Bronchial epithelial cell (primary cell): ENCODE measurements around the gene ITPKB. TPM values are rescaled to one million over a fixed set of nuclear protein-coding genes. Genes with fewer than 3 reads are reported as not detected.
A peak's percentile ranks its signal among the peaks of the same experiment; 100 is the strongest.

Experiments
- DNase-seq: peaks from one replicate; pipeline ENCODE4 v3.0.0-alpha.2; 2010; ENCODE audit warnings: low read depth
- FAIRE-seq: peaks from 2 replicates; lab custom pipeline; 2011; peaks lifted over from hg19 to GRCh38; lab: Jason Lieb, UNC
- H3K27me3 ChIP-seq: 2 replicates; pipeline ENCODE4 v1.5.1; 2011; ENCODE audit warnings: low read length; ENCODE audit not compliant: control insufficient read depth, insufficient read depth
- H3K36me3 ChIP-seq: 2 replicates; pipeline ENCODE4 v1.5.1; 2011; ENCODE audit warnings: low read length; ENCODE audit not compliant: control insufficient read depth, insufficient read depth
- H3K4me3 ChIP-seq: 2 replicates; pipeline ENCODE4 v1.5.1; 2011; ENCODE audit warnings: mild to moderate bottlenecking, low read depth, low read length, control low read depth
- total RNA-seq: library from RNA; depleted of rRNA; stranded (reverse); fragments of >200 nt; gene quantifications from 2 replicates; pipeline ENCODE4 v1.2.1, GENCODE V29; 2014
- TF ChIP-seq, protein P1 (sequence below): IDR thresholded peaks from 2 replicates; pipeline ENCODE4 v1.5.1; 2011; ENCODE audit warnings: mild to moderate bottlenecking, moderate library complexity, low read length, control low read depth, inconsistent platforms; ENCODE audit not compliant: insufficient read depth, severe bottlenecking

The ITPKB gene
- total RNA-seq, 1 donor from 2014 or later = 1.3 TPM

DNA sequence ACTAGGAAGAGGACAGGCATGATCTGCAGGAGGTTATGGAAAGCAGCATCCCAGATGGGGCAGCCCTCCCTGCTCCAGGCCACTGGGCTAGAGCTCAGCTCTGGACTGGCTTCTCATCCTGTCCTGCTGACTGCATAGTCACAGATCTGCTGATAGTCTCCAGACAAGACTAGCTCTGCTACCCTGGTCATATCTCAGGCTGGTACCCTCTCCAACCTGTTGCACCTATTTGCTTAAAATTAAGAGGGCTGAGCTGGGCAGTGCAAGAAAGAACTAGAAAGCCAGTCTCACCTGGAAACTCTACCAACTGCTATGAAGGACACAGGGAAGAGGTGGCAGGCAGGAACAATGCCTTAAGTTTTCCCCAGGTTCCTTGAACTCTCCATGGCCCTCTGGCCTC is 40.4 kb downstream of the ITPKB start:
- TF ChIP-seq, protein P1, sequence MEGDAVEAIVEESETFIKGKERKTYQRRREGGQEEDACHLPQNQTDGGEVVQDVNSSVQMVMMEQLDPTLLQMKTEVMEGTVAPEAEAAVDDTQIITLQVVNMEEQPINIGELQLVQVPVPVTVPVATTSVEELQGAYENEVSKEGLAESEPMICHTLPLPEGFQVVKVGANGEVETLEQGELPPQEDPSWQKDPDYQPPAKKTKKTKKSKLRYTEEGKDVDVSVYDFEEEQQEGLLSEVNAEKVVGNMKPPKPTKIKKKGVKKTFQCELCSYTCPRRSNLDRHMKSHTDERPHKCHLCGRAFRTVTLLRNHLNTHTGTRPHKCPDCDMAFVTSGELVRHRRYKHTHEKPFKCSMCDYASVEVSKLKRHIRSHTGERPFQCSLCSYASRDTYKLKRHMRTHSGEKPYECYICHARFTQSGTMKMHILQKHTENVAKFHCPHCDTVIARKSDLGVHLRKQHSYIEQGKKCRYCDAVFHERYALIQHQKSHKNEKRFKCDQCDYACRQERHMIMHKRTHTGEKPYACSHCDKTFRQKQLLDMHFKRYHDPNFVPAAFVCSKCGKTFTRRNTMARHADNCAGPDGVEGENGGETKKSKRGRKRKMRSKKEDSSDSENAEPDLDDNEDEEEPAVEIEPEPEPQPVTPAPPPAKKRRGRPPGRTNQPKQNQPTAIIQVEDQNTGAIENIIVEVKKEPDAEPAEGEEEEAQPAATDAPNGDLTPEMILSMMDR = no peak
- Histone ChIP-seq H3K27me3 (no peaks in the 10 kb centered on the region), H3K4me3 (no peak overlapping the region), H3K36me3 (no peaks in the 10 kb centered on the region)
- FAIRE-seq (no peak), DNase-seq (no peak)

DNA sequence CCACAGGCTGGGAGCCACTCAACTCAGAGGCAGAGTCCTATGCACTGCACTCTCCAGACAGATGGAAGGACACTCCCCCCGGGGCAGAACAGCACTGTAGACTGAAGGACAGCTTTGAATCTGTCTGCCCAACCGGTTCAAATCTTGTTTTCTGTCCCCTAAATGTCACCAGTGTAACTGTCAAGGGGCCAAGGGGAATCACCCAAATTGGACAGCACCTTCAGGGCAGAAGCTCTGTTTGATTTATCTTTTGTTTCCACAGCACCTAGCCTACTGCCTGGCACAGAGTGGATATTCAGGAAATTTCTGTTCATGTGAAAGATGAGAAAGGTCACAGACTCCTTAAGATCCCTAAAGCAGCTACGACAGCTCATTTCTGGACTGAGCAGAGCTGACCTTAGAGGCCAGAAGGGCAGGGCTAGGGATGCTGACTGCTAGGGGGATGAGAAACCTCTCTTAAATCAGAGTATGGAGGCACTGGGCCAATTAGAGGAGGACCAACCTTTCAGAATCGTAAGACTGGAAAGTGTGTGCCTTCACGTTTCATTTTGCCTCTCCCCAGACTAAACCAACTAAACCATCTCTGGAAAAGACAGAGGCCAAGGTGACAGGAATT is 41.0 kb downstream of the ITPKB start:
- H3K27me3 ChIP-seq = no peaks in the 10 kb centered on the region
- TF ChIP-seq, protein P1 = no peak
- no peak for DNase-seq
- no peaks in the 10 kb centered on the region for H3K36me3 ChIP-seq
- FAIRE-seq = no peak
- H3K4me3 ChIP-seq = no peak overlapping the region

DNA sequence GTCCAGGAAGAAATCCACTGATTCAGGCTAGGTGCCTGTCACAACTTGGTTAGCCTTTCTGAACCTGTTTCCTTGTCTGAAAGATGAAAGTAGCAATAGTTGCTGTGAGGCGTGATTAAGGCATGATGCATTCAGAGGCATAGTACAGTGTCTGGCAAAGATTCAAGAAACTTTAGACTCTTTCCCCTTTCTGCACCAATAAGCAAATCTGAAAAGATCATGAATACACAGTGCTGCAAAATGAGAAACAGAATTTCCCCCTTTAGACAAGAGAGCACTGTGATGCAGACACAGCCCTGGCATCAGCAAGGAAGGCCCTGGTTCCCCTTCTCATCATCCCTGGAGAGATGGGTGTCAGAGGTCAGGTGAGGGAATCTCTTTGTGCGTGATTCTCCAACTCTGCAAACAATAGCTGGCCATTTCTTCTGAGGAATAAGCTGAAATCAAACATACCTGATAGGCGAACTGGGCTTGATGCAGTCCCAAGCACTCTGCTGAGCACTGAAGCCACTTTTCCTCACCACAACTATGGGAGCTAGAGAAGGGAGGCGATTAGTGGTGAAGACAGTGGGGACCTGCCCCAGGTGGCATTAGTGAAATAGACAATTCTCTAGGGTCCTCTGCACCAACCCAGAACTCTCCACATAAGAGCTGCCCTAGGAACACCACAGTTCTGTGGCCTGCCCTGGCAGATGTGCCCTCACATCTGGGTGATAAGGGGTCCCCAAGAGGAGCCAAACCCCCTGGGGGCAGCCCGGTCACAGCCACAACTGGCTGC is 41.7 kb downstream of the ITPKB start:
- Histone ChIP-seq H3K36me3 (no peaks in the 10 kb centered on the region), H3K4me3 (no peak overlapping the region), H3K27me3 (no peaks in the 10 kb centered on the region)
- FAIRE-seq (peak; percentile 75), DNase-seq (peak; percentile 98)
- TF ChIP-seq, protein P1 = no peak

DNA sequence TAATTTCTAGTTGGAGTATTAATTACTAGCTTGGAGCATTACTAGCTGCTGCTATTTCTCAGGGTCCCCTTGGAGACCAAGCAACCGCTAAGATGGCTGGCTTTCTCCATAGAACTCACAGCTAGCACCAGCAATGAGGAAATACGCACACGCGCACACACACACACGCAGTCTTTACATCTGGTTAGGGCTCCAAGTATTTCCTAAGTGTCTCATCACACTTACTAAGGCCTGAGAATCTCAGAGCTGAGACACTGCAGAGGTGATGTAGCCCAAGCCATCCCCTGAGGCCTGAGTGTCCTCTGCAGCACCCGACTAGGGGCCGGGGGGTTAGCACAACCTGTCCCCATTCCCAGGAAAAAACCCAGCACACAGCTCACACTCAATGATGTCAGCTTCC is 42.5 kb downstream of the ITPKB start:
- TF ChIP-seq, protein P1 = no peak
- no peaks in the 10 kb centered on the region for H3K36me3 ChIP-seq
- peak; percentile 42 for DNase-seq

DNA sequence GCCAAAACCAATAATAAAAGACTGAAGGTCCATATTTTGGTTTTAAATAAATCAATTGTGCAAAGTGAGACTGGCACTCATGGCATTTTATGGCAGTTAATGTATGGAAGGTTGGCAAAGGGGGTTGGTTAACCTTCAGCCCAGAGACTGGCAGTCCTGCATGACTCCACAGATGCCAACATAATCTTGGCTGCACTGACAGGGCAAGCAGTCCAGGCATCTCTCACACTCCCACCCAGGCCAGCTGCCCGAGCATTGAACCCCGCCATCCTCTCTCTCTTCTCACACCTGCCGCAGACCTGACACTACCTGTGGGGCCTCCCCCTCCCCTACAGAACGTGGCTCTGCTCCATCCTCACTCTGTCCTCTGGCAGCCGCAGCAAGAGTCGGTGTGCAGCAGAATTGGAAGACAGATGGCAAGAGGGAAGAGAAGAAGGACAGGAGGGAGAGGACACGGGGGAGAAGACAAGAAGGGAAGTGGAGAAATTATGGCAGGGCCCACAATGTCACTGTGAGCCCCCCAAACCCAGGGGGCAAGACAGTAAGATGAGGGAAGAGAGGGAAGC is 43.7 kb downstream of the ITPKB start:
- FAIRE-seq = no peak

More for the DNA sequence above, 42.5 kb downstream of the ITPKB start:
- Histone ChIP-seq H3K4me3 (no peak overlapping the region), H3K27me3 (no peaks in the 10 kb centered on the region)
- FAIRE-seq = no peak

More for the DNA sequence above, 43.7 kb downstream of the ITPKB start:
- Histone ChIP-seq H3K36me3 (no peaks in the 10 kb centered on the region), H3K4me3 (no peak overlapping the region), H3K27me3 (no peaks in the 10 kb centered on the region)
- TF ChIP-seq, protein P1 = no peak
- DNase-seq = no peak
